SK-N-SH (cell line): ENCODE results near the gene SLC66A3. TPM values are rescaled to one million over a fixed set of nuclear protein-coding genes. Genes with fewer than 3 reads are reported as not detected.

Experiments used
- CTCF ChIA-PET: fragments of 300-600, 350-600 bp; formaldehyde crosslinking; extraction: SDS; loops from one replicate; lab custom pipeline; 2021; lab: Yijun Ruan, JAX
- POLR2A ChIA-PET: fragments of 350-600 bp; sonication (Branson Sonifier 250); formaldehyde crosslinking; extraction: SDS; loops from one replicate; lab custom pipeline; 2020; ENCODE audit warnings: antibody characterized with exemption, inconsistent platforms; lab: Yijun Ruan, JAX
- DNase-seq: peaks from one replicate; pipeline ENCODE4 v3.0.0; 2012
- H2AFZ ChIP-seq: fragments of 200-600 bp; sonication (generic); 2 replicates; pipeline ENCODE4 v1.8.1; 2016; ENCODE audit warnings: antibody characterized with exemption, mild to moderate bottlenecking, low read depth
- H3F3A ChIP-seq: fragments of 200-600 bp; sonication (generic); replicated peaks from 2 replicates; pipeline ENCODE3; 2016; ENCODE audit warnings: antibody characterized with exemption, mild to moderate bottlenecking; ENCODE audit not compliant: insufficient read depth
- H3K27ac ChIP-seq, 2 experiments: fragments of 200-500 bp in 1 of 2; fragments of 200-600 bp in 1 of 2; sonication (Bioruptor generic) in 1 of 2; sonication (generic), shearing (Covaris generic) in 1 of 2; 2 replicates each; pipeline versions ENCODE4 v1.5.1 to v1.6.1; 2014 to 2016; ENCODE audit warnings: low read depth in 2 of 2, inconsistent platforms in 1 of 2, low read length in 1 of 2, mild to moderate bottlenecking in 1 of 2, mixed read lengths in 1 of 2
- H3K27me3 ChIP-seq: fragments of 200-600 bp; sonication (generic), shearing (Covaris generic); 2 replicates; pipeline ENCODE4 v1.6.1; 2016; ENCODE audit warnings: mixed run types; ENCODE audit not compliant: insufficient read depth
- H3K36me3 ChIP-seq, 2 experiments: fragments of 200-500 bp in 1 of 2; fragments of 200-600 bp in 1 of 2; sonication (Bioruptor generic) in 1 of 2; sonication (generic) in 1 of 2; replicated peaks in 1 of 2; 2 replicates each; pipeline versions ENCODE3 to v1.5.1; 2014 to 2016; ENCODE audit warnings: low read length in 1 of 2, mild to moderate bottlenecking in 1 of 2; ENCODE audit not compliant: insufficient read depth in 2 of 2, control insufficient read depth in 1 of 2
- H3K4me1 ChIP-seq, 2 experiments: fragments of 200-500 bp in 1 of 2; fragments of 200-600 bp in 1 of 2; sonication (Bioruptor generic) in 1 of 2; sonication (generic), shearing (Covaris generic) in 1 of 2; 2 replicates each; pipeline versions ENCODE4 v1.5.1 to v1.6.1; 2014 to 2016; ENCODE audit warnings: low read depth in 1 of 2, low read length in 1 of 2, mixed run types in 1 of 2; ENCODE audit not compliant: insufficient read depth in 2 of 2, control insufficient read depth in 1 of 2
- H3K4me2 ChIP-seq: fragments of 200-600 bp; sonication (generic), shearing (Covaris generic); 2 replicates; pipeline ENCODE4 v1.6.1; 2017; ENCODE audit warnings: mixed run types
- H3K4me3 ChIP-seq, 2 experiments: fragments of 200-500 bp in 1 of 2; fragments of 200-600 bp in 1 of 2; sonication (Bioruptor generic) in 1 of 2; sonication (generic), shearing (Covaris generic) in 1 of 2; 2 replicates each; pipeline versions ENCODE4 v1.5.1 to v1.8.1; 2014 to 2016; ENCODE audit warnings: low read depth in 2 of 2, inconsistent platforms in 1 of 2, low read length in 1 of 2, mild to moderate bottlenecking in 1 of 2, mixed read lengths in 1 of 2, moderate library complexity in 1 of 2
- H3K79me2 ChIP-seq: fragments of 200-600 bp; sonication (generic); 2 replicates; pipeline ENCODE4 v1.8.1; 2017; ENCODE audit warnings: mild to moderate bottlenecking; ENCODE audit not compliant: insufficient read depth
- H3K9ac ChIP-seq: fragments of 200-600 bp; sonication (generic); 2 replicates; pipeline ENCODE4 v1.6.1; 2017; ENCODE audit warnings: mixed run types
- H3K9me2 ChIP-seq: fragments of 200-600 bp; sonication (generic); 2 replicates; pipeline ENCODE4 v1.6.1; 2017; ENCODE audit warnings: mixed run types
- H3K9me3 ChIP-seq: fragments of 200-600 bp; sonication (generic); 2 replicates; pipeline ENCODE4 v1.6.1; 2017; ENCODE audit warnings: mixed run types, mild to moderate bottlenecking, moderate library complexity
- H4K20me1 ChIP-seq: fragments of 200-600 bp; sonication (generic); 2 replicates; pipeline ENCODE4 v1.6.1; 2017; ENCODE audit warnings: mild to moderate bottlenecking, mixed run types; ENCODE audit not compliant: insufficient read depth
- CHD2 ChIP-seq: fragments of 150-350 bp; IDR thresholded peaks from 2 replicates; pipeline ENCODE4 v1.6.1; 2018; ENCODE audit warnings: low read length; ENCODE audit not compliant: partially characterized antibody
- CTCF ChIP-seq: fragments of 200-600 bp; sonication (generic); IDR thresholded peaks from 2 replicates; pipeline ENCODE4 v1.6.1; 2017; ENCODE audit warnings: antibody characterized with exemption, mild to moderate bottlenecking, moderate library complexity
- EZH2phosphoT487 ChIP-seq: fragments of 200-600 bp; sonication (generic); IDR thresholded peaks from 2 replicates; pipeline ENCODE4 v1.6.1; 2017; ENCODE audit warnings: low read depth, mixed run types, mild to moderate bottlenecking, antibody characterized with exemption, moderate library complexity, borderline replicate concordance
- FOXJ3 ChIP-seq: sonication (generic); formaldehyde crosslinking; IDR thresholded peaks from 2 replicates; pipeline ENCODE4 v1.5.1; 2020; ENCODE audit warnings: mild to moderate bottlenecking, missing genetic modification reagents
- GATA2 ChIP-seq: sonication (generic); formaldehyde crosslinking; IDR thresholded peaks from 2 replicates; pipeline ENCODE4 v1.5.0; 2020; ENCODE audit warnings: mild to moderate bottlenecking, missing genetic modification reagents
- MXI1 ChIP-seq: IDR thresholded peaks from 2 replicates; pipeline ENCODE4 v1.6.1; 2012; ENCODE audit warnings: mild to moderate bottlenecking, low read depth, low read length, improper control_type of control experiment
- RCOR1 ChIP-seq: fragments of 150-350 bp; IDR thresholded peaks from 2 replicates; pipeline ENCODE4 v1.6.1; 2017; ENCODE audit warnings: antibody characterized with exemption, low read length
- SIN3A ChIP-seq: IDR thresholded peaks from 2 replicates; pipeline ENCODE4 v1.6.1; 2012; ENCODE audit warnings: low read depth, mild to moderate bottlenecking, low read length, moderate library complexity, borderline replicate concordance
- SMC3 ChIP-seq: IDR thresholded peaks from 2 replicates; pipeline ENCODE4 v1.6.1; 2012; ENCODE audit warnings: low read depth, low read length, improper control_type of control experiment
- TCF12 ChIP-seq: IDR thresholded peaks from 2 replicates; pipeline ENCODE4 v1.4.0; 2012
- TEAD4 ChIP-seq: IDR thresholded peaks from 2 replicates; pipeline ENCODE4 v1.4.0; 2012; ENCODE audit warnings: mild to moderate bottlenecking, borderline replicate concordance; ENCODE audit not compliant: insufficient read depth
- YY1 ChIP-seq: IDR thresholded peaks from 2 replicates; pipeline ENCODE4 v1.4.0; 2012; ENCODE audit warnings: low read depth, mild to moderate bottlenecking
- ZBTB33 ChIP-seq: IDR thresholded peaks from 2 replicates; pipeline ENCODE4 v1.4.0; 2012; ENCODE audit warnings: low read depth, borderline replicate concordance
- WGBS: methylation state at CpG from one replicate; pipeline ENCODE4 v1.1.6; 2017; ENCODE audit warnings: low lambda C conversion rate; 5-methylcytosine and 5-hydroxymethylcytosine counted together
- polyA plus RNA-seq, 3 experiments: library from polyadenylated mRNA; depleted of rRNA; stranded (reverse); fragments of >200 nt; gene quantifications; 2 replicates each; pipeline ENCODE4 v1.2.3, GENCODE V29; 2012
- TF ChIP-seq, protein P1 (sequence below): IDR thresholded peaks from 2 replicates; pipeline ENCODE4; 2012

The SLC66A3 gene
- polyA plus RNA-seq, 1 of the 3 experiments (the other 2 are of a cell fraction): 49.0 TPM

- TF ChIP-seq RCOR1: no peak
- TF ChIP-seq TEAD4: no peak
- no peak for TF ChIP-seq TCF12
- no peak for TF ChIP-seq SIN3A
- no peak for TF ChIP-seq FOXJ3
- TF ChIP-seq MXI1: no peak
- TF ChIP-seq CHD2: no peak
- TF ChIP-seq GATA2: no peak
- TF ChIP-seq EZH2phosphoT487: no peak
- TF ChIP-seq SMC3: no peak
Observed at GRCh38 chr2:11145350-11145749, 9.9 kb upstream of the SLC66A3 start (continued).

- no peaks in the 10 kb centered on the region for H3K4me1 ChIP-seq
- no peaks in the 10 kb centered on the region for H3K79me2 ChIP-seq
- no peak overlapping the region for H3K4me2 ChIP-seq
- no peak overlapping the region for H3K27ac ChIP-seq
- no peaks in the 10 kb centered on the region for H3K9me2 ChIP-seq
- 84% methylated on average over 3 of the region's 3 CpGs for WGBS
- DNase-seq: no peak
- TF ChIP-seq CTCF: no peak
- no peak for TF ChIP-seq ZBTB33
- TF ChIP-seq SMC3: no peak
- no peak for TF ChIP-seq TCF12
- TF ChIP-seq, protein P1, sequence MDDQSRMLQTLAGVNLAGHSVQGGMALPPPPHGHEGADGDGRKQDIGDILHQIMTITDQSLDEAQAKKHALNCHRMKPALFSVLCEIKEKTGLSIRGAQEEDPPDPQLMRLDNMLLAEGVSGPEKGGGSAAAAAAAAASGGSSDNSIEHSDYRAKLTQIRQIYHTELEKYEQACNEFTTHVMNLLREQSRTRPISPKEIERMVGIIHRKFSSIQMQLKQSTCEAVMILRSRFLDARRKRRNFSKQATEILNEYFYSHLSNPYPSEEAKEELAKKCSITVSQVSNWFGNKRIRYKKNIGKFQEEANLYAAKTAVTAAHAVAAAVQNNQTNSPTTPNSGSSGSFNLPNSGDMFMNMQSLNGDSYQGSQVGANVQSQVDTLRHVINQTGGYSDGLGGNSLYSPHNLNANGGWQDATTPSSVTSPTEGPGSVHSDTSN: no peak
- TF ChIP-seq YY1: no peak
- TF ChIP-seq SIN3A: no peak
- no peak for TF ChIP-seq GATA2
- no peaks in the 10 kb centered on the region for H3K36me3 ChIP-seq
- CTCF ChIA-PET: interaction anchor here (1.0 to 7.8 kb wide), 2 partner anchors 13 to 266 kb away, joined by 4 to 81 read pairs; a partner anchor contains a TSS
- no peak overlapping the region for H3K9ac ChIP-seq
- no peaks in the 10 kb centered on the region for H3K27me3 ChIP-seq
- POLR2A ChIA-PET: no interaction called here
- H2AFZ ChIP-seq: no peak overlapping the region
- no peaks in the 10 kb centered on the region for H3K9me3 ChIP-seq
- H4K20me1 ChIP-seq: no peaks in the 10 kb centered on the region
- peaks cover 6% of the 10 kb centered on the region for H3F3A ChIP-seq
- no peak overlapping the region for H3K4me3 ChIP-seq
Observed at GRCh38 chr2:11146076-11146475, 9.2 kb upstream of the SLC66A3 start.
